GM19240 (cell line): ENCODE measurements around the gene SERPIND1.
"Not testable (repeated sequence)": the region's sequence is repeated elsewhere in the genome, so short reads cannot be mapped to it uniquely, and the experiment has no call there.

Source experiments
- DNase-seq: peaks from one replicate; pipeline ENCODE4 v3.0.0; 2011; ENCODE audit warnings: low spot score; ENCODE audit not compliant: insufficient read length

The SERPIND1 gene

DNA sequence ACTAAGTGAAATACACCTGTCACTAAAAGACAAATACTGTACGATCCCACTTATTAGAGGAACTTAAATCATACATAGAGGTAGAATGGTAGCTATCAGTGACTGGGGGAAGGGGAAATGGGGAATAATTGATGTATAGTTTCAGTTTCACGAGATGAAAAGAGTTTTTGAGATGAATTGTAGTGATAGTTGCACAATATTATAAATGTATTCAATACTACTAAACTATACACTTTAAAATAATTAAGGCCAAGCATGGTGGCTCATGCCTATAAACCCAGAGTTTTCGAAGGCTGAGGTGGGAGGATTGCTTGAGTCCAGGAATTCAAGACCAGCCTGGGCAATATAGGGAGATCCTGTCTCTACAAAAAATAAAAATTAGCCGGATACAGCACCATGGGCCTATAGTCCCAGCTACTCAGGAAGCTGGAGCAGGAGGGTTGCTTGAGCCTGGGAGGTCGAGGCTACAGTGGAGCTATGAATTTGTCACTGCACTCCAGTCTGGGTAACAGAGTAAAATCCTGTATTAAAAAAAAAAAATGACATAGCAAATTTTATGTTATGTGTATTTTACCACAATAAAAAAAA, 40.4 kb downstream of the SERPIND1 start:
- no peak for DNase-seq

DNA sequence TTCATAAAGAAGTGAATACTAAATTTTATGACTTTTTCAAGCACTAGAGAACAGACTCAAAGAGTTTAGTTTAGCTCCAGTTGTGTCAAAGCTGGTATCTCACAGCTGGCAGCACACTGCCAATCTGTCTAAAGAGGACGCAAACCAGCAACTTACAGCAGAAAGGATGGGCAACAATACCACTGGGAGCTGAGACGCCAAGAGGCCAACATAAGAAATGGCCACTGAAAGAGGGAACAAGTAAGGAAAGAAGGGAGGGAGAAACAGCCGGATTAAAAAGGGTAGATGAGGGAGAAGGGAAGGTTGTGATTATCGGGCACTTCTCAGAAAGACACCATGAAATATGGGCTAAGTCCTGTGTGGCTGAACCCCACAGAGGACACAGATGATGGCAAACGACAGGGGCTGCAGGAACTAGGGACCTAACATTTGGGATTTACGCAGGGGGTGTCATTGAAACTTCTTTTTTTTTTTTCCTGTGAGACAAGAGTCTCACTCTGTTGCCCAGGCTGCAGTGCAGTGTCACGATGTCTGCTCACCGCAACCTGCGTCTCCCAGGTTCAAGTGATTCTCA, 41.7 kb downstream of the SERPIND1 start:
- DNase-seq = no peak

DNA sequence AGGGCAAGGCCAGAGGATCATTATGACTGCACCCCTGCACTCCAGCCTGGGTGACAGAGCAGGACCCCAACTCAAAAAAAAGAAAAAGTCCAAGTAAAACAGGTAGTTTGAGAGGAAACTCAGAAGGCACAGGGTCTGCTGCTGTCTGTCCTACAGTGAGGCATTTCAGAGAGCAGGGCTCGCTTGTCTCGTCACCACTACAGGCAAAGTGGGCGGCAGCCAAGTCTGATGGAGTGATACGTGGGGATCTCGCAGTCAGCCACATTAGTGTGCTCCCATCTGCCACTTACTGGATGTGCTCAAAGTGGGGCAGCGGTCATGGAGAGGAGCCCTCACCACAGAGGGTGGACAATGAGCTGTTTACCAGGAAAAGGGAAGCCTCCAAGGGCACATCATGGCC, 42.6 kb downstream of the SERPIND1 start:
- DNase-seq = no peak

DNA sequence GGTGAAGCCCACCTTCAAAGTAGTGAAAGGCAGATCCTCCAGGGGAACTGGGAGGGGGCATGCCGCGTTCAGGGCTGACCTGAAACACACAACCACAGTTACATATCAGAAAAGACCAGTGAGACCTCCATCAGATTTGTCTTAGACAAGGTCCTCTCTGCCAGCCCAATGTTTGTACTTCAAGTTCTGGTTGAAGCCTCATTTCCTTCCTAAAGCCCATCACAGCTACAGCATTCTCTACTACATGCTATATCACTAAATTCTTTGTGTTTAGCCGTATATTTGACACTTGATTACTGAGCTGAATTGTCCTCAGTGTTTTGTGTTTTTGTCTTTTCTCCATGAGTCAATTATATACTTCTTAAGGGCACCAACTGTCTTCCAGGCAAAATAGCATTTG, 44.6 kb downstream of the SERPIND1 start:
- no peak for DNase-seq

DNA sequence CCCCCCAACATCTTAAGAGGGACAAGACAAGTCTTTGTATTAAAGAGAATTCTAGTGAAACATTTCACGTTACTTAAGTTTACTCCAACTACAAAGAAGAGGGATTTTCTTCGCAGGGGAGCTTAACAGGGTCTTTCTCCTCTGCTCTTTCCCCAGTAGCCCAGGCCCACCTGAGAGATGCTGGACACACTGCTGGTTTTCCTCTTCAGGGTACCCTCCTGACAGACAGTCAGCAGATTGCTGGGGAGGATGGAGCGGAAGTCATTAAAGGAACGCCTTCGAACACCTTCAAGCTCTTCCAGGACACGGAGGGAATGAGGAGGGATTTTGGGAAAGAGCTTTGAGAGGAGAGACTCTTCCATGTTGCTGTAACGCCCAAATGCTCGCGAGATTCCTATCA, 45.6 kb downstream of the SERPIND1 start:
- no peak for DNase-seq

DNA sequence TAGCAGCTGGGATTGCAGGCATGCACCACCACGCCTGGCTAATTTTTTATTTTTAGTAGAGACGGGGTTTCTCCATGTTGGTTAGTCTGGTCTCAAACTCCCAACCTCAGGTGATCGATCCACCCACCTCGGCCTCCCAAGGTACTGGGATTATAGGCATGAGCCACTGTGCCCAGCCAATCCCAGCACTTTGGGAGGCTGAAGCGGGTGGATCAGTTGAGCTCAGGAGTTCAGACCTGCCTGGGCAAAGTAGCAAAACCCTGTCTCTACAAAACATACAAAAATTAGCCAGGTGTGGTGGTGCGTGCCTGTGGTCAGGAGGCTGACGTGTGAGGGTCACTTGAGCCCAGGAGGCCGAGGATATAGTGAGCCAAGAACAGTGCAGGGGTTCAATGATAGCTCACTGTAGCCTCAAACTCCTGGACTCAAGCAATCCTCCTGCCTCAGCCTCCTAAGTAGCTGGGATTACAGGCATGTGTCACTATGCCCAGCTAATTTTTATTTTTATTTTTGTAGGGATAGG, 47.9 kb downstream of the SERPIND1 start:
- not testable (repeated sequence) for DNase-seq

DNA sequence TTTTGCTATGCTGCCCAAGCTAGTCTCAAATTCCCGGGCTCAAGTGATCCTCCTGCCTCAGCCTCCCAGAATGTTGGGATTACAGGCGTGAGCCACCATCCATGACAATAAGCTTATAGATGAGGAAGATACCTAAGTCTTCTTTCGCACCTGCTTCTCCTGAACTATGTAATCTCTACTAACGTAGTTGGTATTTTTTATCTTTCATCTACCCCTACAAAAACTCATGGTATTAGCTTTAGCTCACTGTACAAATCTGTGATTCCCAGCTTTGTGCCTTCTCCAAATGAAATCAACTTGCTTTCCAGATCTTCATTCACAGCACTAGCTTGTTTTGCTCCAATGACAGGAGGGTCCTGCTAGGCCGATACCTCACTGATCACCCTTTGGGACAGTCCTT, 48.3 kb downstream of the SERPIND1 start:
- DNase-seq = no peak

DNA sequence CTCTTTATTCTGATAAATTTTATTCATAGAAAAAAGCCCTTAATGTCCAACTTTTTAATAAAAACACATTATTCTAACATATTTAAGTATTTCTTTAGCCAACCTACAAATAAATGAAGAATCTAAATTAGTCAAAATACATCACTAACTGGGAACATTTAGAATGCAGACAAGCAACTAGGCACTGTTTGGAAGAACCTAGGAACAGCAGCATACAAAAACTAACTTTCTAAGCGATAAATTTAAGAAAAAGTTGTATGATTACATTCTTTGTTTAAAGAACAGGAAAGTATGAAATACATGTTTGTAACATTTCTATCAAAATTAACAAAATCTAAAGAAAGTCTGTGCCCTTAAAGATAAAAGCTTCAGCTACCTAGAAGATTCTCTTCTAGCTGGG, 49.4 kb downstream of the SERPIND1 start:
- DNase-seq = no peak

DNA sequence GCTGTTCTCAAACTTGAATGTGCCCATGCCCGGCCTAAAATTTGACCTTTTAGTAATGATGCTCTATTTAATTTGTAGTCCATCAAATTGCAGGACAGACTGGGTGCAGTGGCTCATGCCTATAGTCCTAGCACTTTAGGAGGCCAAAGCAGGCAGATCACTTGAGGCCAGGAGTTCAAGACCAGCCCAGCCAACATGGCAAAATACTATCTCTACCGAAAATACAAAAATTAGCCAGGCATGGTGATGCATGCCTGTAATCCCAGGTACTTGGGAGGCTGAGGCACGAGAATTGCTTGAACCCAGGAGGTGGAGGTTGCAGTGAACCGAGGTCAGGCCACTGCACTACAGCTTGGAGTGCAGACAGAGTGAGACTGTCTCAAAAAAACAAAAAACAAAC, 51.3 kb downstream of the SERPIND1 start:
- not testable (repeated sequence) for DNase-seq

DNA sequence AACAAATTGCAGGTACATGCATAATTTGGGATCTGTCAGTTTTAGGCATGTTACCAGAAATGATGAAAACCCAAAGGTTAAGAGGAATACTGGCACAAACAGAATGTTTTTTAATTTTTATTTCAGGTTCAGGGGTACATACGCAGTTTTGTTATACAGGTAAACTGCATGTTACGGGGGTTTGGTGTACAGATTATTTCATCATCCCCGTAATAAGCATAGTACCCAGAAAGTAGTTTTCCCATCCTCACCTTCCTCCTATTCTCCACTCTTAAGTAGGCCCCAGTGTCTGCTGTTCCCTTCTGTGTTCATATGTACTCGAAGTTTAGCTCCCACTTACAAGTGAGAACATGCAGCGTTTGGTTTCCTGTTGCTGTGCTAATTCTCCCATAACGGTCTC, 51.7 kb downstream of the SERPIND1 start:
- no peak for DNase-seq

DNA sequence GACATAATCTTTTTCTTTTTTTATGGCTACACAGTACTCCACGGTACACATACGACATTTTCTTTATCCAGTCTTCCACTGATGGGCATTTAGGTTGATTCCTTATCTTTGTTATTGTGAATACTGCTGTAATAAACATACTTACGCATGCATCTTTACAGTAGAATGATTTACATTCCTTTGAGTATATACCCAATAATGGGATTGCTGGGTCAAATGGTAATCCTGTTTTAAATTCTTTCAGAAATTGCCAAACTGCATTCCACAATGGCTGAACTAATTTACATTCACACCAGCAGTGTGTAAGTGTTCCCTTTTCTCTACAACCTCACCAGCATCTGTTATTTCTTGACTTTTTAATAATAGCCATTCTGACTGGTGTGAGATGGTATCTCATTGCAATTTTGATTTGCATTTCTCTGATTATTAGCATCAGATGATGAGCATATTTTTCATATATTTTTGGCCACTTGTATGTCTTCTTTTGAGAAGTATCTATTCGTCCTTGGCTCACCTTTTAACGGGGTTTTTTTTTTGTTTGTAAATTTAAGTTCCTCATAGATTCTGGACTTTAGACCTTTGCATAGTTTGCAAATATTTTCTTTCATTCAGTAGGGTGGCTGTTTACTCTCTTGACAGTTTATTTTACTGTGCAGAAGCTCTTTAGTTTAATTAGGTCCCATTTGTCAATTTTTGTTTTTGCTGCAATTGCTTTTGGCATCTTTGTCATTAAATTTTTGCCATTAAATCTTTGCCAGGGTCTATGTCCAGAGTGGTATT, 52.6 kb downstream of the SERPIND1 start:
- not testable (repeated sequence) for DNase-seq

DNA sequence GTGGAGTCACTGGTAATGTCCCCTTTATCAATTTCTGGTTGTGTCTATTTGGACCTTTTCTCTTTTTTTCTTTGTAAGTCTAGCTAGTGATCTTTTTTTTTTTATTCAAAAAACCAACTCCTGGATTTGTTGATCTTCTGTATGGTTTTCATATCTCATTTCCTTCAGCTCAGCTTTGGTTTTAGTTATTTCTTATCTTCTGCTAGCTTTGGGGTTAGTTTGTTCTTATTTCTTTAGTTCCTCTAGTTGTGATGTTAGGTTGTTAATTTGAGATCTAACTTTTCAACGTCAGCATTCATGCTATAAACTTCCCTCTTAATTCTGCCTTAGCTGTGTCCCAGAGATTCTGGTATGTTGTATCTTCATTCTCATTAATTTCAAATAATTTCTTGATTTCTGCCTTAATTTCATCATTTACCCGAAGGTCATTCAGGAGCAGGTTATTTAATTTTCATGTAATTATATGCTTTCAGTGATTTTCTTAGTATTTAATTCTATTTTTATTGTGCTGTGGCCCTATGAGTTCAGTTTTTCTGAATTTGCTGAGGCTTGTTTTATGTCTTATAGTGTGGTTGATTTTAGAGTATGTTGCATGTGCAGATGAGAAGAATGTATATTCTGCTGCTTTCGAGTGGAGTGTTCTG, 55.7 kb downstream of the SERPIND1 start:
- no peak for DNase-seq

DNA sequence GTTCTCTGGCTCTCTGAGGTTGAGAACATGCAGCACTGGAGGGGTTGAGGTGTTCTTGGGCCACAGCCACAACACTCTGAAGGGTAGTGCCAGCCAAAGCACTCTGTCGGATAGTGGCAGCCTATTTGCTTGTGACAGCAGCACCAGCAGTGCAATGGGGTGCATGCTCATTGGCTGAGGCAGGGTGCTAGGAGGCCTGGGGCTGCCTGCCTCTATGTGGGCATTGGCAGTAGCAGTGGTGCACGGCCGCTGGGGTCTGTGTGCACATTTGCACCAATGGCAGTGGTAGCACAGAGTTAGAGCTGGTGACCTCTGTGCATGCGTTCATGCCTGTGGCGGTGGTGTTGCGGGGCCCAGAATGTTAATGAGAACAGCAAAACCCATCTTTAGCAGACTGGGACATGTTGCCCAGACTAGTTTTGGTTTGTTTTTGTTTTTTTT, 59.3 kb downstream of the SERPIND1 start:
- DNase-seq = no peak

DNA sequence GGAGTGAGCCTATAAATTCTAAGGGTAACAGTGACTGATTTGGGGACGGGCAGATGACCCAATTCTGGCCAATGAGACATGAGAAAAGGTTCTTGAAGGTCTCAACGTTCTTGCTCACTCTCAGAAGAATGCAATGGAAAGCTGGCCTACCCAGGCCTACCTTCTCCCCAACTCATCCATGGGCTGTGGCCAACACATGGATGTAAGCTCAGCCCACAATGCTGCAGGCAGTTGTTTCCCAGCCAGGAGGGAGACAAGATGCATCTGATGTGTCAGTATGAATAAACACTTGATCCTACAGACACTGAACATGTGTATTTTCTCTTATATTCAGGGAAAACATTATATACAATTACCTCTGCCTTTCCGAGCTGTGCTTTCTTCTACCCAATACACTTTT, 60.3 kb downstream of the SERPIND1 start:
- no peak for DNase-seq

DNA sequence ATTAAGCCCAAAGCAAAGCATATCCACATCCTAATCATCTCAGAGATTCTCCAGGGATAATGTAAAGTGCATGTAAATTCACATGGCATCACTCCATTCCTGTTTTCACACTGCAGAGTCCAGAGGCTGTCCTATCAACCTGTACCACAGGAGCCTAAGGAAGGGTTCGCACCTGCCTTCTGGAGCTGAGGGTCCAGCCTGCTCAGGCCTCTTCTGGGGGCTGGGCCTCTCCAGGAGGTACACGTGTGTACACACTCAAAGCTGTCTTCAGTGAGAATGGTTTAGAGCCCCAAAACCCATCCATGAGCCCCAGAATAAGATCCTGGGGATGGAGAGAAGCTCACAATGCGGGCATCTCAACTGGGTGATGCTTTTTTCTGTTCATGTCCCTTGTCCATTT, 60.8 kb downstream of the SERPIND1 start:
- no peak for DNase-seq
